Activated CD8-positive, alpha-beta memory T cell treated with anti-CD3 and anti-CD28 coated beads, Interleukin-2, amount 10 ng/mL, durations not matched to agents 7 days and 5 days (primary cell): ENCODE measurements around the gene DGKB. TPM values are rescaled to one million over a fixed set of nuclear protein-coding genes. Genes with fewer than 3 reads are reported as not detected.

Source experiments
- ATAC-seq: fragments of 150-1000 bp; cut with Tn5 transposase; one replicate; pipeline ENCODE4 v1.10.0; 2021; ENCODE audit warnings: moderate library complexity
- CTCF ChIA-PET: fragments of 350-600 bp; sonication (Branson Sonifier 250); formaldehyde crosslinking; loops from one replicate; lab custom pipeline; 2021; ENCODE audit warnings: antibody characterized with exemption; lab: Charles Lee
- DNase-seq: peaks from one replicate; pipeline ENCODE4 v3.0.0-alpha.2; 2020
- H3K27ac Mint-ChIP-seq: one replicate; pipeline ENCODE4 v1.8.0; 2021; ENCODE audit warnings: mild to moderate bottlenecking, mixed read lengths
- H3K27me3 Mint-ChIP-seq: one replicate; pipeline ENCODE4 v1.8.0; 2021; ENCODE audit warnings: mixed read lengths
- H3K36me3 Mint-ChIP-seq: one replicate; pipeline ENCODE4 v1.8.0; 2021; ENCODE audit warnings: mild to moderate bottlenecking, mixed read lengths
- H3K4me1 Mint-ChIP-seq: one replicate; pipeline ENCODE4 v1.8.0; 2021; ENCODE audit warnings: mixed read lengths
- H3K4me3 Mint-ChIP-seq: one replicate; pipeline ENCODE4 v1.8.0; 2021; ENCODE audit warnings: mild to moderate bottlenecking, moderate library complexity, mixed read lengths
- H3K9me3 Mint-ChIP-seq: one replicate; pipeline ENCODE4 v1.8.0; 2022; ENCODE audit warnings: low read depth, mixed read lengths
- total RNA-seq, 2 experiments: library from RNA; stranded (reverse); gene quantifications; one replicate each; pipeline ENCODE4 v1.2.3, GENCODE V29; 2021

Gene DGKB
- total RNA-seq, 2 experiments from 2014 or later: not detected

- H3K4me1 Mint-ChIP-seq: no peaks in the 10 kb centered on the region
- no peaks in the 10 kb centered on the region for H3K27me3 Mint-ChIP-seq
- ATAC-seq: no peak
- no peaks in the 10 kb centered on the region for H3K36me3 Mint-ChIP-seq
- H3K9me3 Mint-ChIP-seq: no peaks in the 10 kb centered on the region
- H3K4me3 Mint-ChIP-seq: no peak overlapping the region
- CTCF ChIA-PET: no interaction called here
- H3K27ac Mint-ChIP-seq: no peak overlapping the region
- no peak for DNase-seq
Observed at GRCh38 chr7:14666913-14667312, 235.6 kb downstream of the DGKB start.

- Mint-ChIP-seq H3K4me3 (no peak overlapping the region), H3K27me3 (no peaks in the 10 kb centered on the region), H3K36me3 (no peaks in the 10 kb centered on the region), H3K27ac (no peak overlapping the region), H3K9me3 (no peaks in the 10 kb centered on the region), H3K4me1 (no peaks in the 10 kb centered on the region)
- ATAC-seq: no peak
- CTCF ChIA-PET: no interaction called here
- no peak for DNase-seq
Observed at GRCh38 chr7:14666304-14666703, 236.2 kb downstream of the DGKB start.

GRCh38 chr7:14639801-14640200 is 262.8 kb downstream of the DGKB start:
- Mint-ChIP-seq H3K27ac (no peak overlapping the region), H3K9me3 (peaks cover under 1% of the 10 kb centered on the region), H3K4me1 (no peaks in the 10 kb centered on the region), H3K4me3 (no peak overlapping the region), H3K27me3 (no peaks in the 10 kb centered on the region), H3K36me3 (no peaks in the 10 kb centered on the region)
- CTCF ChIA-PET: no interaction called here
- no peak for DNase-seq
- ATAC-seq: no peak

- Mint-ChIP-seq H3K36me3 (no peaks in the 10 kb centered on the region), H3K27ac (no peak overlapping the region), H3K9me3 (no peaks in the 10 kb centered on the region), H3K27me3 (no peaks in the 10 kb centered on the region), H3K4me3 (no peak overlapping the region), H3K4me1 (no peaks in the 10 kb centered on the region)
- CTCF ChIA-PET: no interaction called here
- no peak for DNase-seq
- ATAC-seq: no peak
Observed at GRCh38 chr7:14639329-14639728, 263.2 kb downstream of the DGKB start.

GRCh38 chr7:14637968-14638367 is 264.6 kb downstream of the DGKB start:
- H3K9me3 Mint-ChIP-seq: no peaks in the 10 kb centered on the region
- no peak overlapping the region for H3K27ac Mint-ChIP-seq
- H3K4me3 Mint-ChIP-seq: no peak overlapping the region
- no peaks in the 10 kb centered on the region for H3K4me1 Mint-ChIP-seq
- CTCF ChIA-PET: no interaction called here
- DNase-seq (no peak), ATAC-seq (no peak)
- no peaks in the 10 kb centered on the region for H3K27me3 Mint-ChIP-seq
- no peaks in the 10 kb centered on the region for H3K36me3 Mint-ChIP-seq

GRCh38 chr7:14635955-14636354 is 266.6 kb downstream of the DGKB start:
- H3K4me1 Mint-ChIP-seq: no peaks in the 10 kb centered on the region
- H3K9me3 Mint-ChIP-seq: no peaks in the 10 kb centered on the region
- H3K27me3 Mint-ChIP-seq: no peaks in the 10 kb centered on the region
- ATAC-seq (no peak), DNase-seq (no peak)
- no peak overlapping the region for H3K4me3 Mint-ChIP-seq
- no peaks in the 10 kb centered on the region for H3K36me3 Mint-ChIP-seq
- CTCF ChIA-PET: no interaction called here
- H3K27ac Mint-ChIP-seq: no peak overlapping the region

- Mint-ChIP-seq H3K9me3 (no peaks in the 10 kb centered on the region), H3K4me1 (no peaks in the 10 kb centered on the region), H3K4me3 (no peak overlapping the region), H3K27me3 (no peaks in the 10 kb centered on the region), H3K36me3 (no peaks in the 10 kb centered on the region), H3K27ac (no peak overlapping the region)
- ATAC-seq: no peak
- DNase-seq: no peak
- CTCF ChIA-PET: no interaction called here
Observed at GRCh38 chr7:14630048-14630447, 272.5 kb downstream of the DGKB start.

GRCh38 chr7:14628516-14628915 is 274.0 kb downstream of the DGKB start:
- CTCF ChIA-PET: no interaction called here
- Mint-ChIP-seq H3K27ac (no peak overlapping the region), H3K36me3 (no peaks in the 10 kb centered on the region), H3K4me1 (no peaks in the 10 kb centered on the region), H3K9me3 (no peaks in the 10 kb centered on the region), H3K27me3 (no peaks in the 10 kb centered on the region), H3K4me3 (no peak overlapping the region)
- no peak for DNase-seq
- ATAC-seq: no peak

- H3K27ac Mint-ChIP-seq: no peak overlapping the region
- no peaks in the 10 kb centered on the region for H3K9me3 Mint-ChIP-seq
- H3K27me3 Mint-ChIP-seq: no peaks in the 10 kb centered on the region
- CTCF ChIA-PET: no interaction called here
- DNase-seq (no peak), ATAC-seq (no peak)
- no peaks in the 10 kb centered on the region for H3K4me1 Mint-ChIP-seq
- no peak overlapping the region for H3K4me3 Mint-ChIP-seq
- no peaks in the 10 kb centered on the region for H3K36me3 Mint-ChIP-seq
Observed at GRCh38 chr7:14626076-14626475, 276.5 kb downstream of the DGKB start.

- no peaks in the 10 kb centered on the region for H3K9me3 Mint-ChIP-seq
- H3K4me3 Mint-ChIP-seq: no peak overlapping the region
- CTCF ChIA-PET: no interaction called here
- no peak for DNase-seq
- H3K36me3 Mint-ChIP-seq: no peaks in the 10 kb centered on the region
- H3K4me1 Mint-ChIP-seq: no peaks in the 10 kb centered on the region
- no peak for ATAC-seq
- H3K27me3 Mint-ChIP-seq: no peaks in the 10 kb centered on the region
- H3K27ac Mint-ChIP-seq: no peak overlapping the region
Observed at GRCh38 chr7:14622559-14622958, 280.0 kb downstream of the DGKB start.

GRCh38 chr7:14606101-14606500 is 296.4 kb downstream of the DGKB start:
- DNase-seq (no peak), ATAC-seq (no peak)
- H3K4me1 Mint-ChIP-seq: no peaks in the 10 kb centered on the region
- no peaks in the 10 kb centered on the region for H3K9me3 Mint-ChIP-seq
- CTCF ChIA-PET: no interaction called here
- H3K27me3 Mint-ChIP-seq: no peaks in the 10 kb centered on the region
- H3K4me3 Mint-ChIP-seq: no peak overlapping the region
- H3K27ac Mint-ChIP-seq: no peak overlapping the region
- no peaks in the 10 kb centered on the region for H3K36me3 Mint-ChIP-seq

GRCh38 chr7:14604606-14605005 is 297.9 kb downstream of the DGKB start:
- Mint-ChIP-seq H3K4me3 (no peak overlapping the region), H3K4me1 (no peaks in the 10 kb centered on the region), H3K36me3 (no peaks in the 10 kb centered on the region), H3K9me3 (no peaks in the 10 kb centered on the region), H3K27me3 (no peaks in the 10 kb centered on the region), H3K27ac (no peak overlapping the region)
- DNase-seq: no peak
- ATAC-seq: no peak
- CTCF ChIA-PET: no interaction called here

- H3K27me3 Mint-ChIP-seq: no peaks in the 10 kb centered on the region
- H3K4me1 Mint-ChIP-seq: no peaks in the 10 kb centered on the region
- no peak for ATAC-seq
- DNase-seq: no peak
- CTCF ChIA-PET: no interaction called here
- no peak overlapping the region for H3K27ac Mint-ChIP-seq
- H3K36me3 Mint-ChIP-seq: no peaks in the 10 kb centered on the region
- no peaks in the 10 kb centered on the region for H3K9me3 Mint-ChIP-seq
- H3K4me3 Mint-ChIP-seq: no peak overlapping the region
Observed at GRCh38 chr7:14602851-14603250, 299.7 kb downstream of the DGKB start.

- no peaks in the 10 kb centered on the region for H3K9me3 Mint-ChIP-seq
- H3K4me3 Mint-ChIP-seq: no peak overlapping the region
- CTCF ChIA-PET: no interaction called here
- H3K4me1 Mint-ChIP-seq: no peaks in the 10 kb centered on the region
- DNase-seq: no peak
- no peaks in the 10 kb centered on the region for H3K36me3 Mint-ChIP-seq
- H3K27ac Mint-ChIP-seq: no peak overlapping the region
- no peaks in the 10 kb centered on the region for H3K27me3 Mint-ChIP-seq
- ATAC-seq: no peak
Observed at GRCh38 chr7:14600766-14601367, 301.7 kb downstream of the DGKB start.

- H3K36me3 Mint-ChIP-seq: no peaks in the 10 kb centered on the region
- H3K4me3 Mint-ChIP-seq: no peak overlapping the region
- no peaks in the 10 kb centered on the region for H3K27me3 Mint-ChIP-seq
- DNase-seq (no peak), ATAC-seq (no peak)
- H3K4me1 Mint-ChIP-seq: no peaks in the 10 kb centered on the region
- CTCF ChIA-PET: no interaction called here
- no peaks in the 10 kb centered on the region for H3K9me3 Mint-ChIP-seq
- H3K27ac Mint-ChIP-seq: no peak overlapping the region
Observed at GRCh38 chr7:14598978-14599377, 303.6 kb downstream of the DGKB start.
